Stimulated activated CD4-positive, alpha-beta T cell treated with anti-CD3 and anti-CD28 coated beads, Interleukin-15, amount 100 ng/mL, for 48 hours (primary cell): ENCODE measurements around the gene TMEM240.
"Not testable (repeated sequence)": the region's sequence is repeated elsewhere in the genome, so short reads cannot be mapped to it uniquely, and the experiment has no call there.

ENCODE experiments used
- DNase-seq, 2 donors: peaks; one replicate each; pipeline ENCODE4 v3.0.0-alpha.2; 2020; ENCODE audit warnings: low read depth in 2 of 2

TMEM240 gene

DNA sequence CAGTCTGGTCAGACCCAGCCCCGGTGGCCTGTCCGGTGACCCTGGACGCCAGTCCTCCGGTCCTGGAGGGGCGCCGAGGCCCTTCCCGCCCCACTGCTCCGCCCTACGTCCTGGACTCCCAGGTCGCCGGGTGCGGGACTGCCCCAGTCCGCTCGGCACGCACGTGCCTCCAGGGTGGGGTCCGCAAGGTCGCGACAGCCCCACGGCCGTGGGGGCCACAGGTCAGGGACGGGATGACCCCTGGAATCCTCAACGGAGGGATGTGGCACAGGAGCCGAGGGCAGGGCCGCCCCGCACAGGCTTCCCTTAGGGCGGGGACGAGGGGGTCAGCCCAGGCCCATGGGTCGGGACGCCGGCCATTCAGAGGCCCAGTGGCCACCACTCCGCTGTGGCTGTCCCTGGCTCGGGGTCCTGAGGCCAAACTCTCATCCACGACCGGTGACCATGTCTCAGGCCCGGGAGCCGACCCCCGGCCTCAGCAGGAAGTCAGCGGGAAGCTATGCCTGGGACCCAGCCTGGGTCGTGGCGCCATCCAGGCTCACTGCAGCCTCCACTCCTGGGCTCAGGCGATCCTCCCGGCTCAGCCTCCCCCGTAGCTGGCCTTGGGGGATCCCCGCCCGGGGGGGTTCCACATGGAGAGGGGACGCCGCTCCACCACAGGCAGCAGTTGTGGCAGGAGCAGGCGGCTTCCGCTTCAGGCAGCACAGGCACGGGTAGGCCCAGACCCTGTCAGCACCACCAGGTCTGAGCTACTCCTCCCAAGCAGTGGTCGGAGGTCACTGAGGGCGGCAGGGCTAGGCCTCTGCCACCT, 599 bp upstream of the TMEM240 start:
- no peak for DNase-seq

DNA sequence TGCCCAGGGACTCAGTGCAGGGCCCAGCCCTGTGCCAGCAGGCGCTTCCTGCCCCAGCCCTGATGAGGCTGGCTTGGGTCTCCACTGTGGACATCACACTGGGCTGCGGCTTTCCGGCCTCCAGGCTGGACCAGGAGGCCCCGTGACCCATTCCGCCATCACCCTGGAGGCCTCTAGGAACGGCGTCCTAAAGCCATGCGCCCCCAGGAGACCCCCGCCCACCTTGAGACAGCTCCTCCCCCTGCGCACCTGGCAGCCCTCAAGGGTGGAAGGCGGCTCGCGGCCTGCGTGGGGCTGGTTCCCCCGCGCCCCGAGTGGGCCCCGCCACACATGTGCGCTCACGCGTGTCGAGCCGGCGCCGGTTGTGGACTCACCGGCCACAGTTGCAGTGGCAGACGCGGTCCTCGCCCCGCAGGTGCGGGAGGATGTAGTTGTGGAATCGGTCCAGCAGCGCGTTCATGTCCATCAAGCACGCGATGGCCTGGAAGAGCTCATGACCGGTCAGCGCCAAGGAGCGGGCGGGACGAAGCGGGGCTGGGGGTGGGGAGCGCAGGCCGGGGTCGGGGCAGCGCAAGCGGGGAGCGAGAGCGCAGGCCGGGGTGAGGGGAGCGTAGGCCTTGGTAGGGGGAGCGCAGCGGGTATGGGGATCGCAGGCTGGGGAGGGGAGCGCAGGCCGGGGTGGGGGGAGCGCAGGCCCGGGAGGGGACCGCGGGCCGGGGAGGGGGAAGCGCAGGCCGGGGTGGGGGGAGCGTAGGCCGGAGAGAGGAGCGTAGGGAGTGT, 924 bp downstream of the TMEM240 start:
- DNase-seq: no peak

DNA sequence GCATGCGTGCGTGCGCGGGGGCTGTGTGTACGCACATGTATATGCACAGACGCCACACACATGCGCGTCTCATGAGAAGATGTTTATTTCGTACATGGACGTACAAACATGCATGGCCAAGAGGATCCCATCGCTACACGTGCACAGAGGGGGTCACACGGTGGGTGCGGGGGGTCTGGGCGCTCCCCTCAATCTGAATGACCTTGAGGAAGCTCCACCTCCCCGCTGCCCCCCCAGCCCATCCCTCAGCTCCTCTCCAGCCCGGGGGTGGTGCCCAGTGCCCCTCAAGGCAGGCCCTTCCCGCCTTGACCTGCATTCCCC, 1.5 kb downstream of the TMEM240 start:
- no peak for DNase-seq

DNA sequence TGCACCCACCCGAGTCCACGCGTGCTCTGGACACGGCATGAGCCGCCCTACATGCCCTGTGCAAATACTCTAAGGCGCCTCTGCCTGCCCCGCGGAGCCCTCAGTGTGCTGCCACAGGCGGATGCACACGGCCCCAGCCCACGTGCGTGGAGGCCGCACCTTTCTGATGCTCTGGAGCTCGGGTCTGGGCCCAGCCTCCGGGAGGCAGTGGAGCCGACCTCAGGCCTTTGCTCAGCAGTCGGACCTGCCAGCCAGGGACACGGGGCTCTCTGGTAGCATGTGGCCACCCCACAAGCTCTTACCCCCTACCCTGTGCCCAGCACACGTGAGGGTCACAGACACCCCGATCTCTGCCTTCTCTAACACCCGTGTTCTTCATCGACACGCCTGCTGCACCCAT, 2.1 kb downstream of the TMEM240 start:
- DNase-seq: no peak

DNA sequence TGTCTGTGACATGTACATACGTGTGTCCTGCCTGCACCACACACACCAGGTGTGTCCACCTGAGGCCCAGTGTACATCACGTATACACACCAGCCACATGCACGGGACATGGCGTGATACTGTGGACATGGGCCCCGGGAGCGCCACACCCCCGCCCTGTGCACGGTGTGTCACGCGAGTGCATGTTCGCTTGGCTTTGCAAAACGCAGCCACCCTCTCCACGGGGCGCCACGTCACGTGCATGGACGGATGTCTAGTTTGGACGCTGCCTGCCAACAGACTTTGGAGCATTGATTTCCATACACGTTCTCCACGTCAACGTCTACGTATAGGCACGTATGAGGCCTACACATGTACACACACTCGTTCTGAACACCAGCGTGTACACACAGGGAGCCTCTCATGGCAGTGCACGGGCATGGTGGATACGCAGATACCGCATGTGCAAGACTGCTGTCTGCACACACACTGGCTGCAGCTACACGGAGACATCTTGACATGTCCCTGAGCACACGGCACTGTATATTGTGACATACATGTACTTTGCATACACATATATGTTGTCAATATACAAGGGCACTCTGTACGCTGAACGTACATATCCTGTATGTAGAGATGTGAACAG, 2.7 kb downstream of the TMEM240 start:
- no peak for DNase-seq

DNA sequence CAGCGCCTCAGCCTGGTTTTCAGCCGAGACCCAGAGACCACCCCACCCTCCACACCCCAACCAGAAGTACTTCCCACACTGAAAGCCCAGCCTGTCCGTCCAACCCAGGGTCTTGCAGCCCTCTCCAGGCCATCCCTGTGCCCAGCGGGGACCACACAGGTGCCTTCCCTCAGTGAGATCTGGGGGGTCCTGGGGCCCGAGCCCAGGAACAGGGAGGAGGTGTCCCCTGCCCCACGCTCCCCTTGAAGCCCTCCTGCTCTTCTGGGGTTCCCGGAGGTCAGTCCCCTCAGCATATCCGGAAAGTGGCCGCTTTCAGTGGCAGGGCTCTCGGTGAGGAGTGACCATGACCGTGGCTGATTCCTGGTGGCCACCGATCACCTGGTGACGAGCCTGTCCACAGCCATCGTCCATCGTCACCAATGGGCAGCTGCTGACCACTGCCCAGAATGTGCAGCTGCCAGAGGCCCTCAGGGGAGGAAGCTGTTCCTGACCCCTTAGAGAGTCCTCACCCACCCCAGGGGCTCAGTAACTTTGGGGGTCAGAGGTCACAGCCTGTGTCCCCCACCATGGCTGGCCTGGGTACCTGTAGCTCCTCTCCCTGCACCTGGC, 3.4 kb downstream of the TMEM240 start:
- no peak for DNase-seq

DNA sequence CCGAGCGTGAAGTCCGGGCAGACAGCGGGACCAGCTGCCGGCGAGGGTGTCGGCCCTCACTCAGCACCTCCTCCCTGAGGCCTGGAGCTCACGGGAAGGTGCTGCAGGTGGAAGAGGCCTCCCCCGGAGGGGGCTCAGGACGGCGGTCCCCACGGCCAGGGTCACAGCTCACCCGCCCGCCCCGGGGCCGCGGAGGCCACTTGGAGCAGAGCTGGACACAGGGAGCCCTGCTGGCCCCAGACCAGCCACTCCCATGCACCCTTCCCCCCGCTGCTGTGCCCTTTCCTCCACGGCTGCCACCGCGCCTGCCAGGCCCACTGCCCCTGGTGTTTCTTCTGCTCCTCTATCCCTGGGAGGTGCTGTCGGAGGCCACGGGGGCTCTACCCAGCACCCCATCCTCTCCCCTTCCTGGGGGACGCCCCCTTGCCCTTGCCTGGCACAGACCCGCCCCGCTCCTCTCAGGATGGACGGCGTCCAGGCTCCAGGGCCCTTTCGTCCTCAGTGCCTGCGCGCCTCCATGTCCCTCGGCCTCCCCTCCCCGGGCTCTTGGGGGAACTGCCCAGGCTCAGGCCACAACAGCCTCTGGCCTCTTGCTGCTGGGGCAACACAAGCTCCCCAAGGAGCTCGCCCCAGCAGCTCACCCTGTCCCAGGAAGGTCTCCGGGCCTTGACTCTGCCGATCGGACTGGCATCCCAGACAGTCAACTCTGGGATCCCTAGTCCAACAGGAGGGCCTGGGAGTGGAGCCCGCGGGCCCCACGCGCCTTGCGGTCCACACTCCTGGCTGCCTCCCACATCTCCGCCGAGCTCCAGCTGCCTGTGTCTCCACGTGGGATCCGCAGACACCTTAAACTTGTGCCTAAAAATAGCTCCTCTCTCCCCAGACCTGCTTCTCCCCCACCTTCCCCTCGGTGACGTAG, 4.1 kb downstream of the TMEM240 start:
- no peak for DNase-seq

DNA sequence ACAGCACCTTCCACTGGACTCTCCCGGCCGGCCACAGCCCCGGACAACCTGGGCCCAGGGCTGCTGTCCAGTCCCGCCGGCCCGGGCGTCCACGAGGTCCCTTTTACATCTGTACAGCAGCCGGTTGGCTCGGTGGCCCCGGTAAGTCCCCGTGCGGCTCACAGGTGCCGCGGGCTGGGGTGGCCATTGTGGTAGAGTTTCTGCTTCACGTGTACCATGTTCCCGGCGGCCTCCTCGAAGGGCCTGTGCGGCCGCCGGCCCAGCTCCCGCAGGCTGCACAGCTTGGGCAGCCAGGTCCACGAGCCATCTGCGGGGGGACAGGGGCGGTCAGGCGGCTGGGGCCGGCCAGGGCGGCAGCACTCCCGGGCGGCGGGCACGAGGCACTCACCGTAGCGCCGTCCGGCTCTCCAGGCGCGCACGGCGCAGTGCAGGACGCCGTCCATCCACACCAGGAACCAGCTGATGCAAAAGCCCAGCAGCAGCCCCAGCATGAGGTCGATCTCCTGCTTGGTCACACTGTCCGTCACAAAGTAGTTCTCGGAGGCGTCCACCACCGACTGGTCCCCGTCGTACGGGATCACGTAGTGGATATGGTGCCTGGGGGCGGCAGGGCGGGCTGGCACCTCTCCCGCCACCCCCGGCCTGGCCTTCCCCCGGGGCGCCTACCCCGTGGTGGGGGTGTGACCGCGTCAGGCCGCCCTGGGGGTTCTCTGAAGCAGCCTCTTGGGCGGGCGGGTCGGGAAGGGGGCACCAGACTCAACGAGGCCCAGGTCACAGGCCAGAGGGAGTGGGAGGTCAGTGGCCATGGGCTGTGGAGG, 5.0 kb downstream of the TMEM240 start:
- DNase-seq: no peak

DNA sequence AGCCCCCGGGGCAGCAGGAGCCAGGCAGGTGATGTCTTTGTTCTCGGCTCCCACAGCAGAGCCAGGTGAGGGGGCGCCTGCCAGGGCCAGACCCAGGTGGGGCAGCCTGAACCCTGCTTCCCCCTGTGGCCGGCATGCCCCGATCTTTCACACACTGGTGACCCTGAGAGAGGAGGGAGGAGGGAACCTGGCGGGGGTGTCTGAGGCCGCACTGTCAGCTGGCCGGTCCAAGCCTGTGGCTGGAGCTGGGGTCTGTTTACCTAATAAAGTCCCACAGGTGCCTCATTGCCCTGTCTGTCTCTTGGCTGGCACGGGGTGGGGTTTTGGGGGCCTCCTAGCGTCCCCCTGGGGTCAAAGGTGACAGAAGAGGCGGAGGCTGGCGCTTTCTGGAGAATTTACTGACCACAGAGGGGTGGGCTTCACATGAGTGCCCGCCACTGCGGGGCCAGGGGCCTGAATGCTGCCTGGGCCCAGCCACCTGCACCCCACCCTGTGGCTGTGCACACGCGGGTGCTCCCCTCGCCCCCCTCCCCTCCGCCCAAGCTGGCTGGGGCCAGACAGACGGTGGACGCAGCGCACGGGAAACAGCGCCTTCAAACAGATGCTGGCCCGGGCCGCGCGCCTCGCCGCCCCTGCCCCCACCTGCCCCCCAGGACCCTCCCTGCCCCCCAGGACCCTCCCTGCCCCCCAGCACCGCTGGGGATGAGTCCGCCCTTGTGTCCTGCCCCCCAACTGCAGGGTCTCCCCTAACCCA, 5.8 kb downstream of the TMEM240 start:
- no peak for DNase-seq

DNA sequence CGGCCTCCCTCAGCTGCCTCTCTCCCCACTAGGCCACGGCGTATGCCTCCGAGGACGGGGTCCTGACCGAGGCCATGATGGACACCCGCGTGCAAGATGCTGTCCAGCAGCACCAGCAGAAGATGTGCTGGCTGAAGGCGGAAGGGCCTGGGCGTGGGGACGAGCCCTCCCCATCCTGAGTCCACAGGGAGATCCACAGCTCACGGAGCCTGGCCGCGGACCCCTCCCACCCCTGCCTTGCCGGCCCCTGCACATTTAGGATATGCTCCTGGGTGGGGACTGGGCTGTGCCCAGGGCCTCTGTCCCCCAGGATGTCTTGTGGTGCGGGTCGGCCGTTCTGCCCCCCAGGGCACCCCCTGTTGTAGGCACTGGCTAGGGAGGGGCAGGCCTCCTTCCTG, 6.5 kb downstream of the TMEM240 start:
- not testable (repeated sequence) for DNase-seq

DNA sequence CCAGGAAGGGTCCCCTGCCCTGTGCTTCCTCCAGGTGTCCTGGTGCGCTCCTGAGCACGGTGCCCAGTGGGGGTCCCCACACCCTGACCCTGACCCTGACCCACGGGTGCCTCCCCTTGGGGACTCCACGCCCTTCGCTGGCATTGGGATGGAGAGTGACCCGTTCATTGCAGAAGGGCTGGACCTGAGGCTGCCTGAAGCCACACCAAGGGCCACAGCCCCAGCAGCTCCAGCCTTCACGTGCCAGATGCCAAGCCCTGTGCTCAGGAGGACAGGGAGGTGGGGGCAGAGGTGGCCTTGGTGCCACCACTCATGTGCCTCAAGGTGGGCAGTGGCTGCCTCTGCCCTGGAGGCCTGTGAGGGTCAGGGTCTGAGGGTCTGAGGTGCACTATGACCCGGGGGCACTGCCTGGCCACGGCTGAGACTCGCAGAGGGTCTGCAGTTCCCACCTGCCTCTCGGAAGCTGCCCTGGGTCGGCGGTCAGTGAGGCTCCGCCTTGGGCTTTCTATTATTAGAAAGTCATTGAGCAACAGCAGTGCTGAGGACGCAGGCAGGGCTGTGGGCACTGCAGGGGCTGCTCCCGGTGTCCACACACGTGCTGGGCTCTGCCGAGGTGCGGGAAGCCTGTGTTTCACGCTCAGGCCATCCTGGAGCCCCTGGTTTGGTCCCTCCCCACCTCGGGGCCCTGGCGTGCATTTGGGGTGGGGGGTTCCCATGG, 7.1 kb downstream of the TMEM240 start:
- DNase-seq: not testable (repeated sequence)

DNA sequence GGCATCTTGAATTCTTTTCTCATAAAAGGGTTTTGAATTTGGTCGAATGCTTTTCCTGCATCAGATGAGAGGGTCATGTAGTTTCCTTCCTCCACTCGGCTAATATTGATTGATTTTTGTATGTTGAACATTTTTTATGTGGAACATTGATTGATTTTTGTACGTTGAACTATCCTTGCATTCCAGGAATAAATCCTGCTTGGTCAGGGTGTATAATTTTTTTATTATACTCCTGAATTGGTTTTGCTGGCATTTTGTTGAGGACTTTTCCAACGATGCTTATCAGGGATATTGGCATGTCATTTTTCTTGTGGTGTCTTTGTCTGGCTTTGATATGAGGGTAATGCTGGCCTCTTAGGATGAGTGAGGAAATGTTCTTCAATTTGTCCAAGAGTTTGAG, 8.5 kb downstream of the TMEM240 start:
- no peak for DNase-seq

DNA sequence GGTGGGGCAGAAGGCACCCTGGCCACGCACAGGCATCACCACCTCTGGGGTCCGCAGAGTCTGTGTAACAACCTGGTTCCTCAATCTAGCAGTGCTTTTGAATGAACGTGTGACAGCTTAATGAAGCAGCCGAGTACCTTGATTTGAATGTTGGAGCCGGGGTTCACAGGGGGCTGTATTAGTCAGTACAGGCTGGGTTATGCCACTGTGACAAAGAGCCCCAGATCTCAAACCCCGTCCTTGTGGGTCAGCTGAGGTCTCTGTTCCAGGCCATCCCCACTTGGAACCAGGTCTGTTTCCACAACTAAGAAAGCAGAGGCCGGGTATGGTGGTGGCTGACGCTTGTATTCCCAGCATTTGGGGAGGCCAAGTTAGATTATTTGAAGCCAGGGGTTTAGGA, 10.5 kb downstream of the TMEM240 start:
- DNase-seq: no peak

DNA sequence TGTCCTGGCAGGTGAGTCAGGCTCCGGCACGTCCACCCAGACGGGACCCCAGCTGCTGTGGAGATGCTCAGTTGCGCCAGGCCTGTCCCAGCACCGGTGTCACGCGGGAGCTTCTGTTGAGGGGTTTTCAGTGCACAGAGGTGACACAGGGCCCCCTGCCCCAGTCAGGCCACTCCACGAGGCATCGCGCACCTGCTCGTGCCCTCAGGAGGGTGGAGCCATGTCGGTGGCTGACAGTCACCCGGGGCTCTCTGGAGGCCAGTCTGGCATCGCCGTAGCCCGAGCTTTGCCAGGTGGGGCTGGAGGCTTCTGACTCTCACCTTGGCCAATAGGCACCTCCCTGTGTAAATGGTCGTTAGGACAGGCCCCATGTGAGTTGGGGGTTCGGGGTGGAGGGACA, 11.1 kb downstream of the TMEM240 start:
- no peak for DNase-seq

DNA sequence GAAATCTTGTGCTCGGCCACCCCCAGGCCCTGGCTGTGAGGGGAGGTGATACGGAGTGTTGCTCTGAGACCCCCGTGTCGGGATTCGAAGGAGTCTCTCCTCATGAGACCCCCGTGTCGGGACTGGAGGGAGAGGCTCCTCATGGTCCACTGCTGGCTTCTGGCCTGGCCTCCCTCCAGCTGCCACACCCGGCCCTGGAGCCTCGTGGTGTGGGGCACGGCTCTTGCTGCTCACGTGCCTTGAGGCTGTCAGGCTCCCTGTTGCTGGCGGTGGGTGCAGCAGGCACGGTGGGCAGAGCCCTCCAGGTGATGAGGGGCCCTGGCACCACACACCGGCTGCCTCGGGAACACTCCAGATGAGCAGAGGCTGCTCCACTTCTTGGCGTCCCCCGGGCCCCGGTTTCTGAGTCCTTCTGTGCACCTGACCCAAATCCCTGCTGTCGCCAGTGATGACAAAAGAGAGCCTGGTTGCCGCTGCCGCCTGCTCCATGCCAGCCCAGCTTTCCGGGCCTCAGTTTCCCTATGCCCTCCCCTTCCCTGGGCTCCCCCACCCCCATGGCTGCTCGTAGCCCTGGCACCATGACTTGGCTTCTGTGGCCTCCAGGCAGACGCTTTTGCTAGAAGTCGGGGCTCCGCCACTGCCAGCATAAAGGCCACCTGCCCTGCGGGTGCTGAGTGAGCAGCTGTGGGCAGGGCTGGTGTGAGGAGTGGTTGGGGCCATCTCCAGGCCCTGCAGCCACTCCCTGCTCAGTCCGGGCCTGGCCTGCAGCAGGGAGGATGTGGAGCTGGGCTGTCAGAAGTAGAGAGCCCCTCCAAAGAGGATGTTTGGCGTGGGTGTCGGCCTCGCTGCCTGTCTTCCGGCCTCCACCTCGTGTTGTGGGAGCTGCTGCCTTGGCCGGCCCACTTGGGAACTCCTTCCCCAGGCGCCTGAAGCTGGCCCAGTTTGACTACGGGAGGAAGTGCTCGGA, 11.8 kb downstream of the TMEM240 start:
- DNase-seq: no peak

DNA sequence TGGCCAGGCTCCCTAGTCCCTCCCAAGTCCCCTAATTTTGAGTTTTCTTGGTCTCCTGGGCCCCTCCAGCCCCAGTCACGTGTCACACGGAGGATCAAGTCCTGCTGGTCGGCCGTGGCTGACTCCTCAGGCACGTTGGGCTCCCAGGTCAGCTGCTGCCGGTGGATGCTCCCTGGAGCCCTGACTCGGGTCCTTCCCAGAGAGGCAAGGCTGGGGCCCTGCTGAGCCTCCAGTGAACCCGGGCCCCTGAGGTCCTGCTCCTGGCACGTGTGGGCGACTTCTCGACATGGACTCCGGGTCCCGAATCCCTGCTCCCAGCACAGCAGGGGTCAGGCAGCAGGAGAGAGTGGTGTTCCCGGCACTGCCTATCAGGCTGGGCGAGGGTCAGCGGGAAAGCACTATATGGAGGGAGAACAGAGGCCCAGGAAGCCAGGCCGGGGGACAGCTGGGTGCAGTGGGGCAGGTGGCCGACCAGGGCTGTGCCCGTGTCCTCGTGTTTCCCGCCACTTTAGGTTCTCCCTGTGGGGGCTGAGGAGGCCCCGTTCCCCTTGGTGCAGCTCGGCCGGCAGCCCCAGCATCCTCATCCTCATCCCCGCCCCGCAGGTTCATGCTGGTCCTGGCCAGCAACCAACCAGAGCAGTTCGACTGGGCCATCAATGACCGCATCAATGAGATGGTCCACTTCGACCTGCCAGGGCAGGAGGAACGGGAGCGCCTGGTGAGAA, 13.2 kb downstream of the TMEM240 start:
- no peak for DNase-seq

DNA sequence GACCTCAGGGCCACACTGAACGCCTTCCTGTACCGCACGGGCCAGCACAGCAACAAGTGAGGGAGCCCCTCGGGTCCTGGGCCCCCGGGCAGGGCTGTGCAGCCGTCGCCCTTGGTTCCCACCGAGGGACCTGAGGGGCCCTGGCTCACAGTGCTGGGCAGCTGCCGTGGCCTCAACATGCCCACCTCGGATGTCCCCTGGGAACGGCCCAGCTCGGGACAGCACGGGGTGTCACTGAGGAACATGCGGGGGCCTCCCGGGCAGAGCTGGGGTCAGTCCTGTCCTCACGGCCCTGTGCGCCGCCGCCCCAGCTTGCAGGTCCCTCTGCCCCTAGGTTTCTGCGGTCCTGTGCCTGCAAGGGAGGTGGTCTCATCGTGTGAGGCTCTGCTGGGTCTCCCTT, 13.9 kb downstream of the TMEM240 start:
- not testable (repeated sequence) for DNase-seq
